Neural progenitor cell (in vitro differentiated cells): ENCODE measurements around the gene CTSO. TPM values are rescaled to one million over a fixed set of nuclear protein-coding genes. Genes with fewer than 3 reads are reported as not detected.

Source experiments
- DNase-seq: peaks from one replicate; pipeline ENCODE4 v3.0.0-alpha.2; 2016; ENCODE audit warnings: low spot score
- H2AFZ ChIP-seq: fragments of 200-600 bp; sonication (generic); replicated peaks from 2 replicates; pipeline ENCODE4 v1.6.1; 2016; ENCODE audit warnings: antibody characterized with exemption
- H3F3A ChIP-seq: fragments of 200-600 bp; sonication (generic); 2 replicates; pipeline ENCODE4 v1.6.1; 2016; ENCODE audit warnings: antibody characterized with exemption, low read depth
- H3K27ac ChIP-seq: fragments of 200-600 bp; sonication (generic); 2 replicates; pipeline ENCODE4 v1.5.1; 2016; ENCODE audit warnings: mild to moderate bottlenecking
- H3K27me3 ChIP-seq: fragments of 200-600 bp; sonication (generic); 2 replicates; pipeline ENCODE4 v1.6.1; 2016; ENCODE audit warnings: mild to moderate bottlenecking, moderate library complexity
- H3K36me3 ChIP-seq: fragments of 200-600 bp; sonication (generic); 2 replicates; pipeline ENCODE4 v1.5.1; 2016
- H3K4me1 ChIP-seq: fragments of 200-600 bp; sonication (generic); 2 replicates; pipeline ENCODE4 v1.6.1; 2016; ENCODE audit warnings: mixed run types
- H3K4me2 ChIP-seq: fragments of 200-600 bp; sonication (generic); 2 replicates; pipeline ENCODE4 v1.6.1; 2016
- H3K4me3 ChIP-seq: fragments of 200-600 bp; sonication (generic); 2 replicates; pipeline ENCODE4 v1.5.1; 2016
- H3K79me2 ChIP-seq: fragments of 200-600 bp; sonication (generic); 2 replicates; pipeline ENCODE4 v1.6.1; 2016; ENCODE audit warnings: low read depth
- H3K9ac ChIP-seq: fragments of 200-600 bp; sonication (generic); 2 replicates; pipeline ENCODE4 v1.6.1; 2016
- H3K9me3 ChIP-seq: fragments of 200-600 bp; sonication (generic); 2 replicates; pipeline ENCODE4 v1.5.1; 2016; ENCODE audit warnings: low read depth
- H4K20me1 ChIP-seq: fragments of 200-600 bp; sonication (generic); 2 replicates; pipeline ENCODE4 v1.6.1; 2016; ENCODE audit warnings: low read depth
- H3K27ac Mint-ChIP-seq: 3 replicates; pipeline ENCODE4 v1.8.0; 2021; ENCODE audit warnings: mixed read lengths
- H3K27me3 Mint-ChIP-seq: 2 replicates; pipeline ENCODE4 v1.8.0; 2022; ENCODE audit warnings: low read depth, mild to moderate bottlenecking, inconsistent platforms, moderate library complexity, mixed read lengths; ENCODE audit not compliant: insufficient read depth
- H3K36me3 Mint-ChIP-seq: 3 replicates; pipeline ENCODE4 v1.8.0; 2021; ENCODE audit warnings: mixed read lengths
- H3K4me1 Mint-ChIP-seq: 3 replicates; pipeline ENCODE4 v1.8.0; 2021; ENCODE audit warnings: mixed read lengths
- H3K4me3 Mint-ChIP-seq: 3 replicates; pipeline ENCODE4 v1.8.0; 2021; ENCODE audit warnings: mild to moderate bottlenecking, moderate library complexity, mixed read lengths
- H3K9me3 Mint-ChIP-seq: 3 replicates; pipeline ENCODE4 v1.8.0; 2020; ENCODE audit warnings: mixed read lengths
- CTCF ChIP-seq: fragments of 200-600 bp; sonication (generic); IDR thresholded peaks from 2 replicates; pipeline ENCODE4 v1.5.1; 2017; ENCODE audit warnings: antibody characterized with exemption, mild to moderate bottlenecking
- EZH2 ChIP-seq: fragments of 200-600 bp; sonication (generic); IDR thresholded peaks from 2 replicates; pipeline ENCODE4 v1.6.1; 2017; ENCODE audit warnings: antibody characterized with exemption, mild to moderate bottlenecking, moderate library complexity
- EZH2phosphoT487 ChIP-seq: fragments of 200-600 bp; sonication (generic); IDR thresholded peaks from 2 replicates; pipeline ENCODE4 v1.6.1; 2017; ENCODE audit warnings: antibody characterized with exemption
- total RNA-seq: library from RNA; depleted of rRNA; stranded (reverse); fragments of >200 nt; gene quantifications from 2 replicates; pipeline ENCODE4 v1.2.3, GENCODE V29; 2015; ENCODE audit warnings: low replicate concordance

The CTSO gene
- total RNA-seq, 1 donor from 2014 or later: 3.2 TPM

GRCh38 chr4:155954939-155955338 is 1.3 kb upstream of the CTSO start:
- TF ChIP-seq EZH2phosphoT487: no peak
- no peak for TF ChIP-seq EZH2
- TF ChIP-seq CTCF: no peak

GRCh38 chr4:155954118-155954685 is 536 bp upstream of the CTSO start:
- H3K9me3 Mint-ChIP-seq: peaks cover 6% of the 10 kb centered on the region

More at GRCh38 chr4:155954939-155955338, 1.3 kb upstream of the CTSO start:
- no peaks in the 10 kb centered on the region for H3K79me2 ChIP-seq
- H3K4me2 ChIP-seq: no peak overlapping the region
- no peak overlapping the region for H3K9ac ChIP-seq
- Mint-ChIP-seq H3K4me1 (peaks cover 10% of the 10 kb centered on the region), H3K4me3 (no peak overlapping the region), H3K27me3 (peaks cover 4% of the 10 kb centered on the region), H3K9me3 (peaks cover 6% of the 10 kb centered on the region), H3K27ac (no peak overlapping the region), H3K36me3 (no peaks in the 10 kb centered on the region)
- H3F3A ChIP-seq: no peaks in the 10 kb centered on the region
- no peak overlapping the region for H3K27ac ChIP-seq
- DNase-seq: no peak
- no peak overlapping the region for H3K4me3 ChIP-seq
- no peaks in the 10 kb centered on the region for H4K20me1 ChIP-seq
- no peaks in the 10 kb centered on the region for H3K4me1 ChIP-seq
- H3K36me3 ChIP-seq: no peaks in the 10 kb centered on the region
- no peak overlapping the region for H2AFZ ChIP-seq
- H3K9me3 ChIP-seq: no peaks in the 10 kb centered on the region
- H3K27me3 ChIP-seq: no peaks in the 10 kb centered on the region

GRCh38 chr4:155952501-155952901 is 1.2 kb downstream of the CTSO start:
- H3K9me3 ChIP-seq: no peaks in the 10 kb centered on the region
- Mint-ChIP-seq H3K4me1 (peaks cover 10% of the 10 kb centered on the region), H3K27me3 (peaks cover 2% of the 10 kb centered on the region), H3K27ac (no peak overlapping the region), H3K36me3 (no peaks in the 10 kb centered on the region), H3K9me3 (peaks cover 6% of the 10 kb centered on the region), H3K4me3 (peak overlapping the region; percentile 3)
- peak overlapping the region; percentile 94 for H2AFZ ChIP-seq
- no peak overlapping the region for H3K4me2 ChIP-seq
- H3K79me2 ChIP-seq: no peaks in the 10 kb centered on the region
- no peak overlapping the region for H3K9ac ChIP-seq
- TF ChIP-seq EZH2 (no peak), EZH2phosphoT487 (no peak), CTCF (no peak)
- no peaks in the 10 kb centered on the region for H3K27me3 ChIP-seq
- no peaks in the 10 kb centered on the region for H4K20me1 ChIP-seq
- no peak overlapping the region for H3K4me3 ChIP-seq
- H3K36me3 ChIP-seq: no peaks in the 10 kb centered on the region
- no peaks in the 10 kb centered on the region for H3K4me1 ChIP-seq
- no peak for DNase-seq
- no peaks in the 10 kb centered on the region for H3F3A ChIP-seq
- H3K27ac ChIP-seq: no peak overlapping the region

More at GRCh38 chr4:155954118-155954685, 536 bp upstream of the CTSO start:
- Histone ChIP-seq H4K20me1 (no peaks in the 10 kb centered on the region), H3K27ac (no peak overlapping the region), H3K9me3 (no peaks in the 10 kb centered on the region), H3K36me3 (no peaks in the 10 kb centered on the region), H3K27me3 (no peaks in the 10 kb centered on the region), H3K4me2 (peak overlapping the region; percentile 87), H3F3A (no peaks in the 10 kb centered on the region), H3K9ac (no peak overlapping the region), H3K4me1 (no peaks in the 10 kb centered on the region), H2AFZ (peak overlapping the region; percentile 98), H3K79me2 (no peaks in the 10 kb centered on the region), H3K4me3 (peak overlapping the region; percentile 63)
- H3K36me3 Mint-ChIP-seq: no peaks in the 10 kb centered on the region
- H3K27me3 Mint-ChIP-seq: peaks cover 4% of the 10 kb centered on the region
- peak overlapping the region; percentile 78 for H3K4me3 Mint-ChIP-seq
- DNase-seq: no peak
- TF ChIP-seq EZH2 (no peak), CTCF (no peak)
- peak overlapping the region; percentile 88 for H3K27ac Mint-ChIP-seq
- H3K4me1 Mint-ChIP-seq: peaks cover 10% of the 10 kb centered on the region
